GM18520 (cell line): ENCODE data around the gene IFT81.
"Not testable (repeated sequence)": the region's sequence is repeated elsewhere in the genome, so short reads cannot be mapped to it uniquely, and the experiment has no call there.

ENCODE experiments used
- ATAC-seq: cut with Tn5 transposase; IDR thresholded peaks from one replicate; pipeline ENCODE4 v1.9.1; 2021; ENCODE audit not compliant: unreplicated experiment

Gene IFT81

DNA sequence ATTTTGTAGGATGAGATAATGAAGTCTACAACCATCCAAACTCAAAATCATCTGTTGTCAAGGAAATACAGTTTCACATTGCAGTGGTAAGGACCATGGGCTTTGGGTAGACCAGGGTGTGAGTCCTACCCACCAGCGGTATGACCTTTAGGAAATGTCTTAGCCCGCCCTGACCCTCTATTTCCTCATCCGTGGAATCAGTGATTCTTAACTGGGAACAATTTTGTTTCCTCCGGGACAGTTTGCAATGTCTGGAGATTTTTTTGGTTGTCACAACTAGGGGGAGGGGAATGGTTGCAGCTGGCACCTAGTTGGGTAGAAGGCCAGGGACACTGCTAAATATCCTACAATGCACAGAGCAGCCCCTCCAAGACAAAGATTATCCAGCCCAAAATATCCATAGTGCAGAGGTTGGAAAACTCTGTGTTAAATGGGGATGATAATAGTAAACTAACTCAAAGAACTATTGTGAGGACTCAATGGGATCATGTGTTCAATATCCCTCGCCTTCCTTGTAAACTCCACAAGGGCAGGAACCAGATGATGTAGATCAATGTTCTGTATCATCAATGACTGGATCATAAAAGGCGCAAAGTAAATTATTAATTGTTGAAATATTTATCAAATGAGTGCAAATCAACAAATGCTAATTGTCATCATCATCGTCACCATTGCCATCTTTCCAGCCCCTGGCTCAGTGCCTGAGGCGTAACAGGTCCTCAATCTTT is 15.7 kb upstream of the IFT81 start:
- no peak for ATAC-seq

DNA sequence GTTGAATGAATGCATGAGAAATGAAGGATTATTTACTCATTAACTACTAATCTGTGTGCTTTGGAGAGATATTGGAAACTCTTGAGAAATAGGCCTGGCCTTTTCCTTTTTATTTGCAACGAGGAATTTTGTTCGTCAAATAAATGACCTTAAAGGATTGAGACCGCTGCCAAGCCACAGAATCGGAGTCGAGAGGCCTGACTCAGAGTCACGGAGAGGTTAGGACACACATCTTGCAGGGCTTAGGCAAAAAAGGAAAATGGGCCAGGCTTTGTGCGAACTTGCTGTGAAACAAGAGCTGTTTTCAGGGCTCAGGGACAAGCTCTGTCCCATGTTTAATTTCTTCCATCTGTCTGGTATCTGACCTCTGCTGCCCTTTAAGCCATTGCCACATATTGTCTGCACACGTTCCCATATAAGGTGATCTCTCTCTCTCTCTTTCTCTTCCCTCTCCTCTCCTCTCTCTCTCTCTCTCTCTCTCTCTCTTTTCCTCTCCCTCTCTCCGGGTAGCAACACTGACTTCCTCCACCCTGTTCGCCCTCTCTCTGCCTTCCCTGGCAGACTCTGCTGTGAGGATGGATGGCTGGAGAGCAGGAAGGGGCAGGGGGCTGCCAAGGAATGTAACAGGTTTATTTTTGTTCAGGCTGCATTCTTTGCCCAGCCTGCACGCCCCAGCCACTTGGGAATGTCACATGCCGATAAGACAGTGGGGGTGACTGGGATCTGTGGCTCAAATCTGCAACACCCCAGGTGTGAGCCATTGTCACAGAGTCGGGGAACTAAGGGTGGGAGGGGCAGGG is 14.9 kb upstream of the IFT81 start:
- ATAC-seq, result no peak

DNA sequence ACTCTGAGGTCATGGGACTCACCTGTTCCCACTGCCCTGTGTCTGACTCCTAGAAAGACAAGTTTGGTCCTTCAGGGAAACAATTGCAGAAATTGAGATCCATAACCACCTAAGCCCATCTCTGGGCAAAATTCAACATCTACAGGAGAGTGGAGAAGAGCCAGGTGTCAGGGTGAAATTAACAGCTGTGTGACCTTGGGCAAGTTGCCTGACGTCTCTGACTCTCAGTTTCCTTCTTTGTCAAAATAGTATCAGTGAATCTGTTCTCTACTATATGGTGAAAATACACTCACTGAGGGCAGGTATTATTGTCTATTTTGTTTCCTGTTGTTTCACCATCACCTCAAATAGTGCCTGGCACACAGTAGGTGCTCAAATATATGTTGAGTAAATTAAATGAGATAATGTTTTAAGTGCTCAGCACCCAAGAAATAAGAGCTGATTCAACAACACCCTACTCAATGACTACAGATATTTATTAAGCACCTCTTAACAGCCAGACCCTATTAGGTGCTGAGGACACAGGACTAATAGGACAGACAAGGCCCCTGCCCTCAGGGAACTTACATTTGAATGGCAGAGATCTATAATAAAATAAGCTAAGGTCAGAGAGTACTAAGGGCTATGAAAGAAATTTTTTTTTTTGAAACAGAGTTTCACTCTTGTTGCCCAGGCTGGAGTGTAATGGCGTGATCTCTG is 14.2 kb upstream of the IFT81 start:
- ATAC-seq, result no peak

DNA sequence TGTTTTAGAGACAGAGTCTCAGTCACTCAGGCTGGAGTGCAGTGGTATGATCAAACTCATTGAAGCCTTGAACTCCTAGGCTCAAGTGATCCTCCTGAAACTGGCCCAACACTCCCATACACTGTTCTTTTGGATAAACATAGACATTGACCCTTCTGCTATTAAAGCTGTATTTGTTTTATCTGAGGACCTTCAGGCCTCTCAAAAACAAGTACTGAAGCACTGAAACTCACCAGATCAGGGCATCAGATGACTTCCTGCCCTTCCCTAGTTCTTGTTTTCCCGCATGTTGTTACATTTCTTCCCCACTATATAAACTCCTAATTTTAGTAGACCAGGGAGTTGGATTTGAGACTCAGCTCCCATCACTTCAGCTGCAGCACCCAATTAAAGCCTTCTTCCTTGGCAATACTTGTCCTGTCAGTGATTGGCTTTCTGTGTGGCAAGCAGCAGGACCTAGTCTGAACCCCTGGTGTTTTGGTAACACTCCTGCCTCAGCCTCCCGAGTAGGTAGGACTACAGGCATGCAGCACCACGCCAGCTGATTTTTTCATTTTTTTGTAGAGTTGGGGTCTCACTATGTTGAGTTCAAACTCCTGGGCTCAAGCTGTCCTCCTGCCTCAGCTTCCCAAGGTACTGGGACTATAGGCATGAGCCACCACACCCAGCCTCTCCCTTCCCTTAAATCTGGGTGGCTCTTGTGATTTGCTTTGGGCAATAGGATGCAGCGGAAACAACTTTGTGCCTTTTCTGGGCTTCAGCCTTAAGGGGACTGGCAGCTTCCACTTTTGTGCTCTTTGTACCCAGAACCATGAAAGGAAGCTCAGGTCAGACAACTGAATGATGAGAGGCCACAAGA is 12.5 kb upstream of the IFT81 start:
- ATAC-seq, result no peak

DNA sequence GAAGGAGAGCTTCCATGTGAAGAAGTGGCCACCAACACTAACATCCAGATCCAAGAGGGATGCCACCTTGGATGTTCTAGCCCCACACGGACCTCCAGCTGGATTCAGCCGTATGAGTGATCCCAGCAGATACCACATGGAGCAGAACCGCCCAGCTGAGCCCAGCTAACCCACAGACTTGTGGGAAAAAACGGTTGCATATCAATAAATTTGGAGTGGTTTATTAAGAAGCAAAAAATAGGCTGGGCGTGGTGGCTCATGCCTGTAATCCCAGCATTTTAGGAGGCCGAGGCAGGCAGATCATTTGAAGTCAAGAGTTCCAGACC is 11.9 kb upstream of the IFT81 start:
- ATAC-seq, result no peak

DNA sequence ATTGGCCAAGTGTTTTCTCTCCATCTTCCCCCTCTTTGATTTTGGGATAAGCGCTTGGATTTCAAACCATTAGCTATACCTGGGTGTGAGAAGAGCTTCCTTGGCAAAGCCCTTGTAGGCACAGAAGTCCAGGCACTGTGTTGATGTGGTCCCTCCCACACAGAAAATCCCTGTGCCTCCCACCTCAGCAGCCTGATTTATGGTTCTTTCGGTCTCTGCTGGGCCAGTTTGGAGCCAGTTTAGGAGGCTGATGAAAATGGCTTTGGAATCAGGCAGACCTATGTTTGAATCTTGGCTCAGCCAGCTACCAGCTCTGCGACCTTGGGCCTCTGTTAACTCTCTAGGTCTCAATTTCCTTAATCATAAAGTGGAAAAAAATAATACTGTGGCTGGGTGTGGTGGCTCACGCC is 9.6 kb upstream of the IFT81 start:
- no peak for ATAC-seq

DNA sequence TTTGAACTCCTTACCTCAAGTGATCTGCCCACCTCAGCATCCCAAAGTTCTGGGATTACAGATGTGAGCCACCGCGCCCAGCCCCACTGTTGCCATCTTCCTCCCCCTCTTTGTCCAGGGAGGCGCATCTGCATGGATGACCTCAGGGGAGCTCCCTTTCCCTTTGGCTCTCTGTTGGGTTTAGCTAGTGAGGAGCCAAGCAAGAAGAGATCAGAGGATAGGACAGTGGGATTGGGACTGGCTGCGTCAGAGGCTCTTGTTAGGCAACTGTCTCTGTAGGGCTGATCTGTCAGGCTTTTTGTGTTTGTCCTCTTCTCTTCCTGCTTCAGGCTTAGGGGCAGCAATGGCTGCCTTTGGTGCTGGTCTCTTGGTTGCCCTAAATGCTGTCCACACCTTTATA is 8.5 kb upstream of the IFT81 start:
- ATAC-seq, result no peak

DNA sequence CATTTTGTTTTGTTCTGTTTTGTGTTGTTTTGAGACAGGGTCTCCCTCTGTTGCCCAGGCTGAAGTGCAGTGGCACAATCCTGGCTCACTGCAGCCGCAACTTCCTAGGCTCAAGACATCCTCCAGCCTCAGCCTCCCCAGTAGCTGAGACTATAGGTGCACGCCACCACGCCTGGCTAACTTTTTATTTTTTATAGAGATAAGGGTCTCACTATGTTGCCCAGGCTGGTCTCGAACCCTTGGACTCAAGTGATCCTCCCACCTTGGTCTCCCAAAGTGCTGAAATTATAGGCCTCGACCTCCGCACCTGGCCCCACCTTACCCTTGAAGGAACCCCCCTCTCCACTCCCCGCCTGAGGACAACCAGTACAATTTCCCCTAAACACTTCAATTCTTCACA is 7.5 kb upstream of the IFT81 start:
- no peak for ATAC-seq

DNA sequence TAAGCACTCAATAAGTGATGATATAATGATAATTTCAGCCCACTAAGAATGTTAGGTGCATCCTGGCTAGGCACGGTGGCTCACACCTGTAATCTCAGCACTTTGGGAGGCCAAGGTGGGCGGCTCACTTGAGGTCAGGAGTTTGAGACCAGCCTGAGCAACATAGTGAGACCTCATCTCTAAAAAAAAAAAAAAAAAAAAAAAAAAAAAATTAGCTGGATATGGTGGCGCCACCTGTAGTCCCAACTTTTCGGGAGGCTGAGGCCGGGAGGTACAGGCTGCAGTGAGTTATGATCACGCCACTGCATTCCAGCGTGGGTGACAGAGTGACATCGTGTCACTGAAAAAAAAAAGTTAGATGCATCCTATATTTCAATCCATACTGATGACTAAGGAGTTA is 6.9 kb upstream of the IFT81 start:
- not testable (repeated sequence) for ATAC-seq

DNA sequence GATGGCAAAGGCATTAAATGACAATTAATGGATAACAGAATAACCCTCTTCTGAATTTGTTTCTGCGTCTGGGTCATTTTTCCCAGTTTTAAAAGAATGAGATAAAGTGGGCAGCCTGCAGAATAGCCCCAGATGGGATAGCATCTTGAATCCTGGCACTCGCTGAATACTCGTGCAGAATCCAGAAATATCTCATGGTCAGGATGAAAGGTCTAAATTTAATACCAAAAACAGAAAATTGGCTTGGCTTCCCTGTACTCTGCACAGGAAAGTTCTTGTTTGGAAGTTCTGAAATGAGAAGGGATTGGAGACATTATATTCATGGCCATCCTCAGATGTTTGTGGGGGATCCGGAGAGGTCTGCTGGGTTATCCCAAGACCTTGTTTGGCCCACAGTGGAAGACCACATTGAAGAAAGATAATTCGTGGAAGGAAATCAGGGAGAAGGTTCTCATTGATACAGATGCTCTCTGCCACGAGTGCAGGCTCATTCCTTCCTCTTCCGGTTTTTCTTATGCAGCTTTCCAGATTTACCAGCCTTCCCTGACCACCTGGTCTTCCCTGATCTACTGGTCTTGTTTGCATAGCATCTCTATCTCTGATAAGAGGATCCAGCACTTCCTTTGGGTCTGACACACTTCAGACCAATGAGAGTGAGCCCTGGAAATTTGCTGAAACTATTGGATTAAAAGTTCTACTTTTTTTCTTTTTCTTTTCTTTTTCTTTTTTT is 6.0 kb upstream of the IFT81 start:
- no peak for ATAC-seq

DNA sequence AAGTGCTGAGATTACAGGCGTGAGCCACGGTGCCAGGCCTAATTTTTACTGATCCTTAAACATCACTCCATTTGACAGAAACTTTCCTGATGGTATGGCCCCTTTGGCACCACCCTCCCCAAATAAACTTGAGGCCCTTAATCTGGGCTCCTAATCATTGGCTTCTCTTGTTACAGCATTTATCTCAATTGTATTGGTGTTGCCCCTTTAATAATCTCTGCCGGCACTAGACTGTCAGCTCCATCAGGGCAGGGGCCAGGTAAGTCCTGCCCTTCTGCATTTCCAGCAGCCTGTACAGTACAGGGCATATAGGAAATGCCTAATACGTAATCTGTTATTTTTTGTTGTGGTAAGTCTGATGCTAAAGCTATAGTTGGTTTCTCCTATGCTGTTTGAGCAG is 1.2 kb upstream of the IFT81 start:
- ATAC-seq, result no peak

DNA sequence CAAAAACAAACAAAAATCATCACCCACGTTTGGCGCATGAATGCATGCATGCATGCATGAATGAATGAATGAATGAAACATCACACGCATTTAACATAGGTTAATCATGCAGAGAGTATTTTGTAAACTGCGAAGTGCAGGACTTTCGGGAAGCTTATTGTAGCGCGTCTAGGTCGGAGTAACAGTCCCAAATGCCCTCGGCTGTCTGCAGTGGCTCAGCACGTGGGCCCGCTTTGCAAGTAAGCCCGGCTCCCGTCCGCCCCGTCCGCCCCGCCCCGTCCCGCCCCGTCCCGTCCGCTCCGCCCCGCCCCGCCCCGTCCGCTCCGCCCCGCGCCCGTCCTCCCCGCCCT is 263 bp upstream of the IFT81 start:
- no peak for ATAC-seq

DNA sequence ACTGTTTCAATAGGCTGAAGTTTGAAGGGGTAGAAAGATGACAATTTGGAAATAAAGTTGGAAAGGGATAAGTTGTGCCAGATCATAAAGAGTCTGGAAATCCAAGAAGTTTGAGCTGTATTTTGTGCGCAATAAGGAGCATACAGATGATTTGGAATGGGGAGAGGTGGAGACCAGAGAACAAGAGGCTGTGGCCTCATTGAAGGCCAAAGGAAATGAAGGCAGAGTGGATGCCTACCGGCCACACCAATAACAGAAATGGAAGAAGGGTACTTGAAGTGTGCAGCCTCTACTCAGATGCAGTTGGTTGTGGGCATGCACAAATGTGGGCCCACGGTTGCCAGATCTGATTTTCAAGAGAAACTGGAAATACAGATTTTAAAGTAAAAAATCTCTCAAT is 2.4 kb downstream of the IFT81 start:
- ATAC-seq, result no peak

DNA sequence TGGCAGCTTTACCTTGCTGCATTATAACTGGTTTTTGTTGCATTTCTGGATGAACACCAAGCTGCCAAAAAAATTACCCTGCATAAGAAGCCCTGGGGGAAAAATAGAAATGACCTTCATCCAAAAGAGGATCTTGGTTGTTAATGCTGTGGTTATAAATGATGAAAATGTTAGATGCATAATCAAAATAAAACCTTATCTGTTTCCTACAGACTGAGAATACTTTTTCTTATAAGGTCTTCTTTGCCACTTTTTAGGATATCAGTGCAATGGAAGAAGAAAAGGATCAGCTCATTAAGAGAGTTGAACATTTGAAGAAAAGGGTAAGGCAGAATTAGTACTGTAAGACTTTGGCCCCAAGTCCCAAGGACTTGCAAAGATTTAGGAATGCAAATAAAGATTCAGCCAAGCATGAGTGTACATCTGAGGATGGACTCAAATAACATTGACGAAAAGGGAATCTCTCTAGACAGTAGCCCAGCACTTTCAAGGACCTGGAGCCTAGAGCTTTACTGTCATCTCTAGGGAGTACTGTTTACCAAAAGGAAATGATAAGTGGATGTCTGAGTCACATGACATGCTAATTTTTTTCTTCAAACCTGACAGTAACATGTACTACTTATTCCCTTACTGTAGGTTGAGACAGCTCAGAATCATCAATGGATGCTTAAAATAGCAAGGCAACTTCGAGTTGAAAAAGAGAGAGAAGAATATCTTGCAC is 10.7 kb downstream of the IFT81 start:
- ATAC-seq, result no peak

DNA sequence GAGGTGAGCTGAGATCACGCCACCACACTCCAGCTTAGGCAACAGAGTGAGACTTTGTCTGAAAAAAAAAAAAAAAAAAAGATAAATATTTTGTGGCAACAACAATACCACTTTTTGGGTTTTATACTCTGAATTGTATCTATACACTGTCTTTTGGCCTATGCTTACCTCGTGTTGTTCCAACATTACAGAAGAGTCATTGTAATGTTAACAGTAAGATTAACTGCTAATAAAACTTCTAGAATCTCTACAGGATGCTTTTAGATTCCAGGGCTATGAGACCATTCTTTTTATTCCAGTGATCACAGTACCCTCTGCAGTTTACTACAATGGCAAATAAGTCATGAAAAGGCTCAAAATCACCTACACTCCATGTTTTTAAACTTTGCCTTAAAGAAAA is 11.6 kb downstream of the IFT81 start:
- no peak for ATAC-seq

DNA sequence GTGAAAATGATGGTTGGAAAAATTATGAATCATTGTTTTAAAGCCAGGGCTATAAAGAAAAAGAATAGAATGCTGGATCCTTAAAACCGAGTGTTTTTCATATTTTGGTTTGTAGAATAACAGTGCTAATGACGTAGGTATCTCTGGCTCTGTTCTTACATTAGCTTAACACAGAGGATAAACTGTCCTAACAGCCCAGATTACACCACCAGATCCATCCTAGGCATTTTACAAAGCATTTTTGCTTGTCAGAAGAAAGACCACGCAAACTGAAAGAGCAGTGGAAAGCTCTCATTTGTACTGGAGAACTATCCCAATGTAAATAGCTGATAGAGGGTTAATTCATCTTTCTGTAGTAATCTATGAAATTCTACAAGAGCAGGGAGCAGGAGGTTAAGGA is 13.6 kb downstream of the IFT81 start:
- ATAC-seq, result no peak

DNA sequence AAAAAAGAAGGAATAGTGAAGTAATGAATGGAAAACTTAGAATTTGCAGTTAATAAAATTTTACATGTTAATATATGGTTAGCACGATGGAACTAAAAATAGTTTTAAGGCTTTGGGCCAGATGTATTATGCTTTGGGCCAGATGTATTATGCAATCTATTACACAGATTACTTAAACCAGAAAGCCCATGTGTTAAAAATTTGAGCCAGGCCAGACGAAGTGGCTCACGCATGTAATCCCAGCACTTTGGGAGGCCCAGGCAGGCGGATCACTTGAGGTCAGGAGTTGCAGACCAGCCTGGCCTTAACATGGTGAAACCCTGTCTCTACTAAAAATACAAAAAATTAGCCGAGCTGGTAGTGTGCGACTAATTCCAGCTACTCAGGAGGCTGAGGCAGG is 17.2 kb downstream of the IFT81 start:
- ATAC-seq, result no peak

DNA sequence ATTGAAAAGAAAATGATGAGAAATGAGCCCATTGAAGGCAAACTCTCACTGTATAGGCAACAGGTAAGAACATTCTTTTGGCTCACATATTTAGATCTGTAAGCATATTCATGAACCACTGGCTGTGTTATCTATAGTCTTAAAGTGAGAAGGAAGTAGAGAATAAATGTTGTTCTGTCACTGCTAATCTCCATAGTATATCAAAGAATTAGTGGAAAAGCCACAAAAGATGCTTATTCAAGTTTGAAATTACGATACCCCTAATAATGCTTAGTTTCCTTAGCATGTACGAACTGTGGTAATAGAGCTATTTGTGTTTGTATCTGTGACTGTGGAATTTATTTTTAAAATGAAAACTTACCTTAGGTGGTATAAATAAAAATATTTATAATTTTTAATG is 22.8 kb downstream of the IFT81 start:
- ATAC-seq, result no peak

DNA sequence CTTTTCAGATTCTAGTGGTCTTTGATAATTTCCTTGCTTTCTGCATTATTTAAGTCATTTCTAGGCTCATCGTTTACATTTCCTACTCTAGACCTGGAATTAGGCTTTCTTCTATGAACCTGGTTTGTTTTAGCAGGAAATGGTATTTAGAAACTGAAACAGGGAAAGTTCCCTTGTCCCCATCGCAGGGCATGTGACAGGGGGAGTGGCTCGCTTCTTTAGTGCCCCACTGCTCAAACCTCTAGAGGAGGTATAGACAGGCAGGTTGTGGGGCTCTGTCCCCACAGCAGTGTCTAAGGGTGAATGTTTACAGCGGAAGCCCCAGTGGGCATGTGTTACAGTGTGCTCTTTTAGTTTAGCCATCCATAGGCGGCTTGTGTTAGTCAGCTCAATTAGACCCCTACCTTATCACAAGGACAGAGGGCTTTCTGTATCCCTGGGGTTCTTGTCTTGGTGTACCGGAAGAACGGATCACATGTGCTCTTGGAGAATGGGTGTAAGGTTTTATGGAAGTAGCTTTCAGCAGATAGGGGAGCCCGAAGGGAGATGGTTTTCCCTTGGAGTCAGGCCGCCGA is 25.0 kb downstream of the IFT81 start:
- no peak for ATAC-seq

DNA sequence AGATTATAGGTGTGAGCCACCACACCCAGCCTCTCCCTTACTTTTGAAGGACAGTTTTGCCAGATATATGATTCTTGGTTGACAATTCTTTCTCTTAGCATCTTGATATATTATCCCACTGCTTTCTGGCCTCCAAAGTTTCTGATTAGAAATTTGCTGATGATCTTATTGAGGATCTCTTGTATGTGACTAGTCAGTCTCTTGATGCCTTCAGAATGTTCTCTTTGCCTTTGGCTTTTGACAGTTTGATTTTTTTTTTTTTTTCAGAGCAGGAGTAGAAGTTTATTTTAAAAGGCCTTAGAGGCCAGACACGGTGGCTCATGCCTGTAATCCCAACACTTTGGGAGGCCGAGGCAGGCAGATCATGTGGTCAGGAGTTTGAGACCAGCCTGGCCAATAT is 32.6 kb downstream of the IFT81 start:
- ATAC-seq, result no peak
